Renal cortex interstitium (tissue), 11 donors: Measurements from ENCODE around the gene PDE4D. TPM values are rescaled to one million over a fixed set of nuclear protein-coding genes. Genes with fewer than 3 reads are reported as not detected.
A peak's percentile ranks its signal among the peaks of the same experiment; 100 is the strongest.
"Not testable (repeated sequence)": the region's sequence is repeated elsewhere in the genome, so short reads cannot be mapped to it uniquely, and the experiment has no call there.

Source experiments
- DNase-seq, 11 donors: peaks; one replicate each; pipeline ENCODE4 v3.0.0-alpha.2; 2013; ENCODE audit warnings: low read depth in 9 of 11, low spot score in 4 of 11; ENCODE audit errors: extremely low read depth in 1 of 11
- polyA plus RNA-seq, 3 donors: library from polyadenylated mRNA; unstranded; fragments of 120-200 nt; gene quantifications; one replicate each; pipeline ENCODE4 v1.2.1, GENCODE V29; 2013; ENCODE audit not compliant: insufficient read length in 3 of 3

PDE4D gene
- polyA plus RNA-seq, 3 donors = 18.6 to 43.9 (median 21.4) TPM

- no peak for DNase-seq
Observed at GRCh38 chr5:59584858-59585846, 308.4 kb downstream of the PDE4D start.

DNA sequence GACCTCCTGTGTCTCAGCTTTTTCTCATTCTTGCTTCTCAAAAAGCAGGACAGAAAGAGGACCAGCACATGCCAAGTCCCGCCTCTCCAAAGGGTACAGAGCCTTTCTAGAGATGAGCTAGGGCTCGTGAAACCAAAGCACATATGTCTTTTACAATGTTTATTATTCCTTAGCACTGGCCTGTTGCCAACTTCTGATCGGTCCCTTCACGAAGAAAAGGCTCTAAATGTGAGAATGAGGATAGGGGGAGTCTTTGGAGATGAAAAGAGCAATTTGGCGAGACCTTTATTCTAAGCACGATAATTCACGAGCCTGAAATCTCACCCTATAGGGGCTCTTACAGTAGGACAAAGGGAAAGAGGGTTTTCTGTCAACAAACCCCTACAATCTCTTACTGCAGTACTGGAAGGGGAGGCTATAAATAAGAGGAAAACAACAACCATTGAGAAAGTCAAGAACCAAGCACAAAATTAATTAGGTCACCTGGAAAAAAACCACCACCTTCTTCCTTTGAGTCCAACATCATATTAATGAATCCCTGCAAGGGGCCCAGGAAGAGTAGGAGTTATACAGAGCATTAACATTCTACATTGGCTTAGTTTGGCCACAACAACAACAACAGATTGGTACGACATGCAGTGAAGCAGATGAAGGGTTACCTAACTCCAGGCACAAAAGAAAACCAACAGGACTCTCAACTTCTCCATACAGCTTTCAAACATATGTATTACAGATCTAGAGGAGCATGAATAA lies 309.5 kb downstream of the PDE4D start:
- no peak for DNase-seq

- DNase-seq = no peak
Observed at GRCh38 chr5:59583151-59583809, 310.2 kb downstream of the PDE4D start.

GRCh38 chr5:59582746-59583145 lies 310.8 kb downstream of the PDE4D start:
- peak in 1 of 11 donors; percentile 48 for DNase-seq

GRCh38 chr5:59579824-59580167 lies 313.7 kb downstream of the PDE4D start:
- DNase-seq = no peak

DNA sequence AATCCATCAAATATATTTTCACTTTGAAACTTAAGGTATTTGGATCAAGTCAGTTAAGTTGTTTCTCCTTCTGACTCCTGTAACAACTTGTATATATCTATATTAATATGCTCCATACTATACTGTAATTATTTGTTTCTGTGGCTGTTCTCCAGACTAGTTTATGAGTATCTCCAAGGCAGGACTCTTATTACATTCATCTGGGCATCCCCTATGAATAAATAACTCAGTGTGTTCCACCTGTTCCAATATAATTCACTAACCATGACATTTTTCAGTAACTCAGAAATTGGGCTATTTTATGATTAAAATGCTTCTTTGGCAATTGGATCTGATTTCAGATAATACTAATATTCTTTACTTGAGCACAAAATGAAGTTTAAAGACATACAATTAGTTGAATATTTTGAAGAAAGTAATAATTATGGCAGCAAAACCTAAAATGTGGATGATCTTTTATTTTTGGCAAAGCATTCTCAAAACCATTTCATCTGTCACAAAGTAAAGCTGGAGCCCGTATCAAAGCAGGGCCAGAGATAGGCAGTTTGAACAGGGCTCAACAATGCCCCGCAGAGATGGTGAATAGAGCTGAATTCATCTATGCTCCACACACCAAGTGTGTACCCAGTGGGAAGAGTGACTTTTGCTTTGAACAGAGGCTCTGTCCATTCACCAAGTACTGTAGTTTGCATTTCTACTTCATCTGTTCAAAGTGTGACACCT lies 314.3 kb downstream of the PDE4D start:
- no peak for DNase-seq

- no peak for DNase-seq
Observed at GRCh38 chr5:59577485-59577884, 316.0 kb downstream of the PDE4D start.

- DNase-seq = no peak
Observed at GRCh38 chr5:59575648-59576445, 317.7 kb downstream of the PDE4D start.

DNA sequence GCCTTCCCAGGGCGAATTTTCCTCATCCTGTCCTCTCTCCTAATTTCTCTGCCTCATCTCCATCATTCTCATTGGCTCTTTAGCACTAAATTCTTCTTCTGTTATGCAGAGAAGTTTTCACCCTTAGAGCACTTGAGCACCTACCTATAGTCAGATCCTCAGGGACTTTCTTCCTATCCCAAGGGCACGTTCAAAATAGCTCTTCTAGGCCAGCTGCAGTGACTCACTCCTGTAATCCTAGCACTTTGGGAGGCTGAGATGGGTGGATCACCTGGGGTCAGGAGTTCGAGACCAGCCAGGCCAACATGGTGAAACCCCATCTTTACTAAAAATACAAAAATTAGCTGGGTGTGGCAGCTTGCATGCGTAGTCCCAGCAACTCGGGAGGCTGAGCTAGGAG lies 320.0 kb downstream of the PDE4D start:
- not testable (repeated sequence) for DNase-seq

- no peak for DNase-seq
Observed at GRCh38 chr5:59571067-59571466, 322.5 kb downstream of the PDE4D start.

DNA sequence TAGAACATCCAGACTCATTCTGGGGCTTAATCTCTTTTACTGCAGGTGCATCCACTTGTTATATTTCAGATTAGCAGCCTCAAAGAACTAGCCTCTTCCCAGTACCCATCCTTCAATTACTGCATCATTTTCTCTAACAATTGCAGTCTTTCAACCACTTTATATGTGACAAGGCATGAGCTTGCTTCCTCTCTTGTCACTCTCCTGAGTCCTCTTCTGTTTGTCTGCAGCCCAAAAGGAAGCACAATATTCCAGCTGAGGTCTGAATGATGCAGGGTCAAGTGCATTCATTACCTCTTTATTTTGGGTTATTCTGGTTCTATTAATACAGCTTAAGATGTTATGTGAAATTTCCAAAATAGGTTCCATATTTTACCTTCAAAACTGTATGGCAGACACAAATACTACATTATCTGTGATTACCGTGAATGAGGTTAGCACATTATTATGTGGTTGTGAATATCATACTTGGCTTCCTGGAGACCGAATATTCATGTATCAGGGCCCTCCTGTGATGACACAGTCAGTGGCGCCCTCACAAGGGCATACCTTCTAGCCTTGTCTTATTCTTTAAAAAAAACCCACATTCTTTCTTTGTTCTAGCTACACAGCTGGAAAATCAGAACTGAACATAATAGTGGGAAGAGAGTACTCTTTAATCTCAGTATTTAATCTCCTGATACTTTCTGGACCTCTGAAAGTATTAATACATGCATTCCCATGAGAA lies 323.8 kb downstream of the PDE4D start:
- no peak for DNase-seq

- no peak for DNase-seq
Observed at GRCh38 chr5:59569158-59569557, 324.4 kb downstream of the PDE4D start.

GRCh38 chr5:59568161-59568560 lies 325.4 kb downstream of the PDE4D start:
- no peak for DNase-seq

GRCh38 chr5:59565551-59565950 lies 328.0 kb downstream of the PDE4D start:
- DNase-seq = no peak

DNA sequence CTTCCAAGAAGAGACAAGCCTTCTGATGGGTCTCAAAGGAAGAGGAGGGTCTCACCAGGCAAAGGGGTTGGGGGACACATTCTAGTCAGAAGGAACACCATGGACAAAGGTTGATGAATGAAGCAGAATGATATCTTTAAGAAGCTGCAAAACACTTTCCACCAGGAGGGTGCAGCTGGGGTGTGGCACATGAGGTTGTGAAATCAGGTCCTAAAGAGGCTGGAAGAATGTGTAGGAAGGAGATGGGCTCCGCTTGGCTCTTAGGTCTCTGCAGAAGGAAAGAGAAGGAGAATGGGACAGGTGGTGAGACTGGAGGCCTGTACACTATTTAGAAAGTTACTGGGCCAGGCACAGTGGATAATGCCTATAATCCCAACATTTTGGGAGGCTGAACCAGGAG lies 328.6 kb downstream of the PDE4D start:
- DNase-seq = no peak

DNA sequence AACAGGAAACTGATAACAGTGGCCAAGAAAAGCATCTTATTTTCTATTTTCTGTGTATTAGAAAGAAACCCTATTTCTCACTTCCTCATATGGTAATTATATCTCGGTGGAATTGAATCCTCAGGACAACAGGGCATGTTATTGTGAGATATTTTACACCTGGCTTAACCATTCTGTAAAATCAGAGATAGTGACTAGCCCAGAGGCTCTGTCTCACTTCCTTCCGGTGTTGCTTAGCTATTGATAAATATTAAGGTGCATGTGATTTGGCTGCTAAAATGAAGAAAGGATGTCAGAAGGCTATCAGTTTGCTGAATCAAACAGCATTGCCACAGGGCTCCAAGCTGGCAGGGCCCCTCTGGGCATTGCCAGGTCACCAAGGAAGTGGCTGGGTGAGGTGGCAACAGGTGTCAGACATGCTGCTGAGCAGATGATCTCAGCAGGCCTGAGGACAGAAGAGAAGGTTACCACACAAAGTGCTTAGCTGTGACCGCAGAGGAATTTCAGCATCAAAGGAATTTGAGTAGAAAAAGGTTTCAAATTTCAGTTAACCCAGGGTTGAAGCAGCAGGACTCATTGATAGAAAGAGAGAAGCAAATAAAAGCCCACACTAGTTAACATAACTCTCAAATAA lies 330.7 kb downstream of the PDE4D start:
- no peak for DNase-seq

DNA sequence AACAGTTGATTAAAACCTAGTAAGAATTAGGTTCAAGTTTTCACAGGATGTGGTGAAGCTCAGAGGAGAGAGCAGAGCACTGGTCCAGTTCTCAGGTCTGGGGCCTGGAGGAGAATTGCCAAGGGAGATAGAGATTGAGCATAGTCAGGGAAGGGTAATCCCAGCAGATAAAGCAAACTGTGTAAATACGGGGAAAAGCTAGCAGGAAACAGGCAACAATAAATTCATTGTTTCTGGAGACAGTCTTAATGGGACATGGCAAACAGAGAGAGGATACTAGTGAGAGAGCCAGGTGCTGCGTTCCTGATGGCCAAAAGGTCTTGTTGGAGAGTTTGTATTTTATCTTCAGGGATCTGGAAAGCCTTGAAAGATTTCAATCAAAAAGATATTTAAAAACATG lies 333.0 kb downstream of the PDE4D start:
- DNase-seq = no peak
